ENCODE data around the gene APOL6.

DNA sequence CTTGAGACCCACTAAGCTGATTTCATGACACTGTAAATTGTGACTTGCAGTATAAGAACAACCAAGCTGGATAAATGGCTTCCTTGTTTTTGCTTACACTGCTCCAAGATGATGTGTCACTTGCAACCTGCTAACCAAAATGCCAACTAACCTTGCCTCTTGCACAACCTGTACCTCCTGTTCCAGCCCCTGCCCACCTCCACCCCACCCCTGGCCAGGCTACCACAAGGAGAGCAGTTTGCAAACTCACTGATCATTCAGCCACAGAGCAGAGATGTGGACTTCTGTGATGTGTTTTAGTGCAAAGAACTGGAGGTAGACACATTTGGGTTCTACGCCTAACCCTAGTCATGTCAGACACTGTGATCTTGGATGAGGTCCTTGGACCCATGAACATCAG is 4.3 kb upstream of the APOL6 start:
- TF ChIP-seq CTCF (conservative IDR thresholded peaks at IDR 0.05; ENCODE audit: low read depth, low read length) = no peak
- no peak for TF ChIP-seq RAD21 (IDR thresholded peaks at IDR 0.05; ENCODE audit: low read length)
- TF ChIP-seq CEBPB (IDR thresholded peaks at IDR 0.05; ENCODE audit: low read depth, low read length) = no peak
- TF ChIP-seq POLR2A (IDR thresholded peaks at IDR 0.05; ENCODE audit: low read depth, low read length) = no peak
- no peak for TF ChIP-seq MAZ (IDR thresholded peaks at IDR 0.05; ENCODE audit: borderline replicate concordance, low read depth, low read length)
- no peak for TF ChIP-seq CHD1 (IDR thresholded peaks at IDR 0.05; ENCODE audit: low read depth, low read length)
- TF ChIP-seq NFE2L2 (IDR thresholded peaks at IDR 0.05; ENCODE audit: low read depth, low read length) = no peak
- no peak for TF ChIP-seq RCOR1 (IDR thresholded peaks at IDR 0.05; ENCODE audit: insufficient replicate concordance, low read length)
- no peak for TF ChIP-seq MXI1 (IDR thresholded peaks at IDR 0.05; ENCODE audit: borderline replicate concordance, low read depth, low read length)
- no peak for TF ChIP-seq MAFK (IDR thresholded peaks at IDR 0.05; ENCODE audit: low read depth, low read length)
